GM10266 (cell line): ENCODE results near the gene ACAD8.

Experiments
- DNase-seq: peaks from one replicate; pipeline ENCODE4 v3.0.0; 2012; ENCODE audit errors: extremely low spot score
- CTCF ChIP-seq: IDR thresholded peaks from 2 replicates; pipeline ENCODE4 v1.5.1; 2012; ENCODE audit warnings: mild to moderate bottlenecking, low read depth; ENCODE audit not compliant: control insufficient read depth, insufficient read depth; ENCODE audit errors: missing control alignments

The ACAD8 gene

GRCh38 chr11:134293119-134294113 is 40.0 kb downstream of the ACAD8 start:
- TF ChIP-seq CTCF = no peak
- no peak for DNase-seq

GRCh38 chr11:134294664-134295063 is 41.3 kb downstream of the ACAD8 start:
- no peak for TF ChIP-seq CTCF
- no peak for DNase-seq

- TF ChIP-seq CTCF = no peak
- no peak for DNase-seq
Observed at GRCh38 chr11:134312223-134312622, 58.9 kb downstream of the ACAD8 start.

- DNase-seq = no peak
- TF ChIP-seq CTCF = no peak
Observed at GRCh38 chr11:134312807-134313206, 59.4 kb downstream of the ACAD8 start.

GRCh38 chr11:134313379-134313778 is 60.0 kb downstream of the ACAD8 start:
- DNase-seq = no peak
- TF ChIP-seq CTCF = no peak

- no peak for TF ChIP-seq CTCF
- no peak for DNase-seq
Observed at GRCh38 chr11:134313821-134314607, 60.6 kb downstream of the ACAD8 start.
